Suppressor macrophage treated with lipopolysaccharide for 1 hour (primary cell): ENCODE results near the gene CTXN1.
"Not testable (repeated sequence)": the region's sequence is repeated elsewhere in the genome, so short reads cannot be mapped to it uniquely, and the experiment has no call there.

Experiments used
- DNase-seq, 3 donors: peaks; one replicate each; pipeline ENCODE4 v3.0.0-alpha.2; 2020 to 2022

CTXN1 gene

DNA sequence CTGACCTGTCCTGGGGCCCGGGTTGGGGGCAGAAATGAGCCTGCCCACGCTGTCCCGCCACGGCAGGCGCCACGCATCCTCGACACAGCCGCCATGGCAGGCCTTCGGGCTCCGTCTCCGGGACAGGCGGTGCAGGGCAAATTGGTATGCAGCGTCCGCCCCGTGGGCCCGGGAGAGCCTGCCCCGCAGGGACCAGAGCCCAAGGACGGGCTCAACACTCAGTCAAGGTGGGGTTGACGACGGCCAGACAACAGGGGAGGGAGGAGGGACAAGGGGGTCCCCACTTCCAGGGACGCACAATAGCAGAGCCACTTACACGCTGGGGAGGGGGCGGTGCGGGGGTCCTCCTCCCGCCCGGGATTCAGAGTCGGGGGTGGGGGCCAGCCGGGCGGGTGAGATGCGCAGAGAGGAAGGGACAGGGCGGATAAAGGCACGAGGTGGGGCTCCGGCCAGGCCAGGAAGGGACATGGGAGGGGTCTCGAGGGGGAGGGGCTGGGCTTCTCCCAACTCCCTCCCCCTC lies 1.2 kb downstream of the CTXN1 start:
- DNase-seq = no peak

DNA sequence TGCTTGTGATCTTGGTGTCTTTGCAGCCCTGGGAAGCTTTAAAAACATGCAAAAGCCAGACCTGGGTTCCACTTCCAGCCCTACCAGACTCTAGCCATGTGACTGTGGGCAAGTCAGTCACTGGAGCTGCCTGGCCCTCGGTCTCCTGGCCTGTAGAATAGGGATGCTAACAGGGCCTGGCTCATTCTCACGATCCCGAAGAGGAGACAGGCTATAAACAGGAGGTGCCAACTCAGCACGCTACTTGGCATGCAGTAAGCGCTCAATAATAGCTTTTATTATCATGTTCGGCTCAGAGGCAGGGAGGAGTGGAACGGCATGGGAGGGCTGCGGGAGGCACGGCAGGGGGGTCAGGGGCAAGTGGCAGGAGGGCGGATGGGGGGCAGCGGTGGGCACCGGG lies 1.7 kb downstream of the CTXN1 start:
- no peak for DNase-seq

DNA sequence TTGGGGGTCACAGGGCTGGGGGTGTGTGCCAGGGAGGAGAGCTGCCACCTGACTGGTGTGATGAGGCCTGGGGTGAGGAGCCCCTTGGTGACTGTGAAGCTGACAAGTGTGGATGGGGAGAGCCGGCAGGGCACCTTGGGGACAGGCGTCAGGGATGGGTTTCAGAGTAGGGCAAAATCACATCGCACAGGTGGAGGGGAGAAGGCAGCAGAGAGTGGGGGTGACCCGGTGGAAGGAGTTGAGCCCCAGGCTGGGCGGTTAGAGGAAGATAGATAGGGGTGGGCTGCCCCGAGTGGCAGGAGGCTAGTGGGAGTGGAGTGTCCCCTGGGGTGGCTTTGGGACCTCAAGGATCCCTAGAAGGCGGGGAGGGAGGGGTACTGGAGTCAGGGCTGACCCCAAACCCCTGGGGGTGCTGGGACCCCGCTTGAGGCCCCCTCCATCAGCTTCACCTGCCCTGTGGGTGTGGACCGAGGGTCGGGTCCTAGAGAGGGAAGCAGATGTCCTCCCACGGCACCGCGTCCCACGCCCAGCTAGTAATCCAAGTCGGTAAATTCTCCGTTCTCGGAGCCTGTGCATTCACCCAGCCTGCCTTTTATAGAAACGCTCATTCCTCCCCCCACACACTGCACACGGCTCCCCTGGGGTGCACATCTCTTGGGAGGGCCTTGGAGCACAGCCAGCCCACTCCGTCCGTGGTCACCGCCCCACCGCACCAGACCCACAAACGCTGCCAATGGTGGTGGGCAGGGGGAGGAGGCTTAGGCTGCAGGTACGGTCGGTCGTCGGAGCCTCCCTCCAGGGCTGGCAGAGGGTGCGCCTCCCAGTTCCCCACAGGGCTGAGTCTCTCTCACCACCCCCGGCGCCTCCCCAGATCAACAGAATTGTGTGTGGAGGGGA lies 2.4 kb downstream of the CTXN1 start:
- no peak for DNase-seq

DNA sequence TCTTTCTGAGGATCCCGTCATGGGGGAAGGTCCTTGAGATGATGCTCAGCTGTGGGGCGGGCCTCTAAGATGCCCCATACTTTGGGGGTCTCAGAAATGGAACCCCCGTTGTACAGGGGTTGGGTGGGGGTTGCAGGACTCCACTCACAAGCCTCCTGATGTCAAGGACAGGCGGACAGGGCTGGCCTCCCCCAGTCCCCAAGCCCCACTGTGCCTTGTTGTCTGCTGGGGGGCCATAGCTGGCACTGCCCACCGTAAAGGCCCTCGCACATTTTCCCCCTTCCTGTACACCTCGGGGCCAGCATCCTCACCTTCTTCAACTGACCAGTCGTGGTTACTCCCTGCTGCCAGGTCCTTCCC lies 3.1 kb downstream of the CTXN1 start:
- no peak for DNase-seq

DNA sequence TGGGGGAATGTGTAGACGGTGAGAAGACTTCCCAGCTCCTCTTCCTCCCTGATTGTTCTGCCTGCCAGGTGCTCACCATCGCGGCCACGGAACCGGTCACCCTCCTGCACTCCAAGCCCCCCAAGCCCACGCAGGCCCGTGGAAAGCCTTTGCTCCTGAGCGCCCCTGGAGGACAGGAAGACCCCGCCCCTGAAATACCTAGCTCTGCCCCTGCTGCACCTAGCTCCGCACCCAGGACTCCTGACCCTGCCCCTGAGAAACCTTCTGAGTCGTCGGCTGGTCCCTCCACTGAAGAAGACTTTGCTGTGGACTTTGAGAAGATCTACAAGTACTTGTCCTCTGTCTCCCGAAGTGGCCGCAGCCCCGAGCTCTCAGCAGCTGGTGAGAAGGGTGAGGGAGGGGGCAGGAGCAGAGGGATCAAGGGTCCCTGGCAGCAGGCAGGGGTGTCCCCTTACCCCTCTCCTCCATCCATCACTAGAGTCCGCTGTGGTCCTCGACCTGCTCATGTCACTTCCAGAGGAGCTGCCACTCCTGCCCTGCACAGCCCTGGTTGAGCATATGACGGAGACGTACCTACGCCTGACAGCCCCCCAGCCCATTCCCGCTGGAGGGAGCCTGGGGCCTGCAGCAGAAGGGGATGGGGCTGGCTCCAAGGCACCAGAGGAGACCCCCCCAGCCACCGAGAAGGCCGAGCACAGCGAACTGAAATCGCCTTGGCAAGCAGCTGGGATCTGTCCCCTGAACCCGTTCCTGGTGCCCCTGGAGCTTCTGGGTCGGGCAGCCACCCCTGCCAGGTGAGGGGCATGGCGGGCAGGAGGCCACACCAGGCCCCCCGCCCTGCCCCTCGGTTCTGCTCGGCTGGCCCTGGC lies 3.7 kb downstream of the CTXN1 start:
- DNase-seq = no peak

DNA sequence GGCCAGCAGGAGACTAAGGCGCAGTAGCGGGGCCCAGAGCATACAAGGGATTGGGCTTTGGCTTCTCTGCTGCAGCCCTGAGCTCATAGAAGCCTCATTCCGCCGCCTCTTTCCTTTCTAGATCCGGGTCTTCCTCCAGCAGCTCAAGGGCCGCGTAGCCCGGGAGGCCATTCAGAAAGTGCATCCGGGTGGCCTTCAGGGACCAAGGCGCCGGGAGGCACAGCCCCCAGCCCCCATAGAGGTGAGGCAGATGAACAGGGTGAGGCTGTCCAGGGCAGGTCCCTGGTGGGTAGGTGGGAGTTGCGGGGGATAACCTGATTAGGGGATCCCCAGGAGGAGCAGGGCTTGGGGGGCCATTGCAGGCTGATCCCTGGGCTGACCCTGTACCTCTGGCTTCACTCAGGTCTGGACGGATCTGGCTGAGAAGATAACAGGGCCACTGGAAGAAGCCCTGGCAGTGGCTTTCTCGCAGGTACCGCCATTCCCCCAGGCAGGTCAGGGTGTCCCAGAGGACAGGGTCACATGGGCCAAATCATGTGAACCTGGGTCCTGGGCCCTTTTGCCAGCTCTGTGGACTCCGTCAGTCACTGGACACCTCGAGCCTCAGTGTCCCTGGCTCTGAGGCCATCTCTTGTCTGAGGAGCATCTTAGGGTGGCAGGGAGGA lies 4.5 kb downstream of the CTXN1 start:
- no peak for DNase-seq

DNA sequence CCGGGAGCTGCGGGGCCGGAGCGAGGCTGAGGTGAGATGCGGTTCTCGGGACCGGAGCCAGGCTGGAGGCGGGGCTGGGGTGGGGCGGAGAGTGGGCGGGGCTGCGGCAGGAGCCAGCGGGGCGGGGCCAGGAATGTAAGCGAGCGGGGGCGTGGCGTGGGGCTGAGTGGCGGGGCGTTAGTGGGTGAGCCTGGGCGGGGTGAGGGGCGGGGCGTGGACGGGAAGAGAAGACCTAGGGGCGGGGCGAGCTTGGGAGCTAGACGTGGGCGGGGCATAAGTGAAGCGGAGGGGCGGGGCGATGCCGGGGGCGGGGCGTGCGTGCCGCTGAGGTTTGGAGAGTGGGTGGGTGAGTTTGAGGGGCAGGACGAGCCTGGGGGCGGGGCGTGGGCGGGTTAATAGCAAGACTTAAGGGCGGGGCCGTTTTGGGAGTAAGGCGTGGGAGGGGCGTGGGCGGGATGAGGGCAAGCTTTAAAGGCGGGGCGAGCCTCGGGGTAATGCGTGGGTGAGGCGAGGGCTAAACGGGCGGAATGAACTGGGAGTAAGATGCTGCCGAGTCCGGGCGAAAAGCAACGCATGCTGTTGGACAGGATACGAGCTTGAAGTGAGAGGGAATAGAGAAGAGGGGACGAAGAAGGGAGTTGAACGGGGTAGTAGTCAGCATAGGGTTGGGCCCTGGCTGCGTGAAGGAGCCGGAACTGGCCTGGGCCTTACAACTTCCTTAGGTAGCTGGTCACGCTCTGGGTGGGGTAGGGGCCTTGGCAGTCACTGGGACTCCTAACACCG lies 5.2 kb downstream of the CTXN1 start:
- peak; percentile 96 to 100 (median 100) for DNase-seq

DNA sequence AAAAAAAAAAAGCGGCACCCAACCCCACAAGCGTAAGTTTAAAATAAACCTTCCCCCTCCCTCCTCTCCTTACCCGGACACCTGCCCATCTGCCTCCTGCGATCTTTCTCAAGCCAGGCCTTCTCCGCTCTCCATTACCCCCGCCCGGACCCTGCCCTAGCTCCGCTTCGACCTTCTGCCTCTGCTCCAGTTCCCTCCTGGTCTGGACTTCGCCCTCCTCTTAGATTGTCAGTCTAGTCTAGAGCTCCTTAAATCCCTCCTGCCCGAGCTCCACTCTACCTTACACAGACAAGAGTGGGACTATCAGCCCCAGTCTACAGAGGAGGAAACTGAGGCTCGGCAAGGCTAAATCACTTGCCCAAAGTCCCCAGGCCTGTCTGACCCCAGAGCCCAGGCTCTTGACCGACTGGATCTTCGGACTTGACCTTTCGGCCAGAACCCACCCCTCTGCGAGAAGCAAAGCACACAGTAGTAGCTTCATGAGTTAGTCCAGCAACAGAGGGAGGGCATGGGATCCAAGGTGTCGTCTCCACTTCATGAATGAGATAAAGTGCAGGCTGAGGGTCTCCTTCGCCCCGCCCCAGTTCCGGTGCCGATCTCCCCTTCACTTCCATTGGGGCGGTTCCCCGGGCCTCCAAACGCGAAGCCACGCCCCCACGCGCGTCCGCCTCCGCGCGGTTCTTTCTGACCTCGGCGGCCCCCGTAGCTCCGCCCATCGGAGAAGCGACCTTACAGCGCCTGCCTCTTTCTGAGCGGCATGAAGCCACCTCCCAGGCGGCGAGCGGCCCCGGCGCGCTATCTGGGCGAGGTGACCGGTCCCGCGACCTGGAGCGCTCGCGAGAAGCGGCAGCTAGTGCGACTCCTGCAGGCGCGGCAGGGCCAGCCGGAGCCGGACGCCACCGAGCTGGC lies 6.1 kb downstream of the CTXN1 start, which contains the start of gene SNAPC2:
Gene SNAPC2, plus strand, starts transcription at position 729 of the 909 bp plus-strand sequence. Its CDS starts 29 bp downstream, at position 758.
- DNase-seq = peak; percentile 96 to 98 (median 97)

DNA sequence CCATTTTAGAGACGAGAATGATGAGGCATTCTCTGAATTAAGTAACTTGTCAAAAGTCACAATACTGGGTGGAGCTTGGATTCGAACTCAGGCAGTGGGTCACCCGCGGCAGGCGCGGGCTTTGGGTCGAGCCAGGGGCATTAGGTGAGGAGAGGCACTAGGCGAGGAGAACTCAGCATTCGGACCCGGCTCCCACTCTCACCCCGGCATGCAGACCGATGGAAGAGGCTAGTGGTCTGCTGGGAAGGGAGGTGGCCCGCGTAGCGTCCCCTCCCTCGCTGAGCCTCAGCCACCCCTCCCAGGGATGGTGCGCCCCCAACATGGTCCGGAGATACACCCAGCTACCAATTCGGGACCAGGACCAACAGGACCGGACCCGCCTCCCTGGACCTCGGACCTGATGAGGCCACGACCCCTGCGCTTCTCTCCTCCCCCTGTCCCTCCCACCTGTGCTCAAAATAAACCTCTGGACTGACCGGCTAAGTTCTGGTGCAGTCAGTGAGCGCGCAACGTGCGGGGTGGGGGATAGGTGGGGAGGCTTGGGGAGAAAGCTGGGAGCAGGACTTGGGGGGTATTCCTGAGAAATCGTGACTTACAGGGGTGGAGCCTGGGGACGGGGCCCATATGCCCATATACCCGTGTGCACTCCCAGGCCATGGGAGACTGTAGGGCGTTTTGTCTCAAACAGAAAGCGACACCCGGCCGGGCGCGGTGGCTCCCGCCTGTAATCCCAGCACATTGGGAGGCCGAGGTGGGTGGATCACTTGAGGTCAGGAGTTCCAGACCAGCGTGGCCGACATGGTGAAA lies 7.1 kb downstream of the CTXN1 start:
- no peak for DNase-seq

DNA sequence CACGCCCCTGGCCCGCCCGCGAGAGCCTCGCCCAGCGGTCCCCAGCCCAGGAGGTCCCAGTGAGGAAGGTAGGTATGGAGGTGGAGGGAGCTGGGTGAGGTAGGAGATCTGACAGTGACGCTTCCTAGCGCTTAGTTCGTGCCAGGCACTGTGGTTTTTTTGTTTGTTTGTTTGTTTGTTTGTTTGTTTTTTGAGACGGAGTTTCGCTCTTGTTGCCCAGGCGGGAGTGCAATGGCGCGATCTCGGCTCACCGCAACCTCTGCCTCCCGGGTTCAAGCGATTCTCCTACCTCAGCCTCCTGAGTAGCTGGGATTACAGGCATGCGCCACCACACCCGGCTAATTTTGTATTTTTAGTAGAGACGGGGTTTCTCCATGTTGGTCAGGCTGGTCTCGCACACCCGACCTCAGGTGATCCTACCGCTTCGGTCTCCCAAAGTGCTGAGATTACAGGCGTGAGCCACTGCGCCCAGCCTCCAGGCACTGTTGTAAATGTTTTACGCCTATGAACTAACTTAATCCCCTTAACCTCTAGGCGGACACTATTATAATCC lies 7.8 kb downstream of the CTXN1 start:
- DNase-seq = not testable (repeated sequence)

DNA sequence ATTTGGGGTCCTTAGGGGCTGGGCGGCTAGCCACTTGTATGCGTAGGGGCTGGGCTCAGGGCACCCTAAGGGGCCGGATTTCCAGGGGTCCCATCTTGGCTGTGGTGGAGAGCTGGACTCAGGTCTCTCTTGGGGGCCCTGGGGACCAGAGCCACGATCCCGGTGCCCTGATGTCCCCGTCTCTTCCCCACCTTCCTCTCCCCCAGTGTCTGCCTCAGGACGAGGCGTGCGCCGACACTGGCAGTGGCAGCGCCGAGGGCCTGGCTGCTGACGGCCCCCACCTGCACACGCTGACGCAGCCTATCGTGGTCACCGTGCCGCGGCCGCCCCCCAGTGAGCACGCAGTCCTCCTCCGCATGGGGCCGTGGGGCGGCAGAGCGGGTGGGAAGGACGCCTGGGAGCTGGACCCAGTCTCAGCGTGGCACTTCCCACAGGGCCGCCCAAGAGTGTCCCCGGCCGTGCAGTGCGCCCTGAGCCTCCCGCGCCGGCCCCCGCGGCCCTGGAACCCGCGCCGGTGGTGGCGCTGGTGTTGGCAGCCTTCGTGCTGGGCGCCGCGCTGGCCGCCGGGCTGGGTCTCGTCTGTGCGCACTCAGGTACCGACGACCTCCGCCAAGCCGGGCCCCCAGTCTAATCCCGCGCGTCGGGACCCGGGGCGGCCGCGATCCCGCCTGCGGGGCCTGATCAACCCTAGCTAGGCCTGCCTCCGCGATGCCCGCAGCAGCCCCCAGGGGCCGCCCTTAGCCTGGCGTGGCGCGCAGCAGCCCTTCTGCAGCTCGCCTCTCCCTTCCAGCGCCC lies 8.5 kb downstream of the CTXN1 start:
- DNase-seq = peak; percentile 66 to 85 (median 71)

DNA sequence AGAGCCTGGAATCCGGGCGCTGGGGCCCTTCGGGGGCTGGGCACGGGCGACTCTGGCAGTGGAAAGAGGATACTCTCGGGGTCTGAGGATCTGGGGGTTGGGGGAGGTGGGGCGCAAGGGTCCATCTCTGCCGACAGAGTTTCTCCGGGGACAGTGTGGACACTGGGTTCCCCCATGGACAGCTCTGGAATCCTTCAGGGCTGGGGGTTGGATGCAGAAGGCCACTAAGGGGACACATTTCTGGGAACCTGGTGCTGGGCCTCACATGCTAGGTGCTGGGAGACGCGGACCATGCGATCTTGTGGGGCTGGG lies 9.0 kb downstream of the CTXN1 start:
- no peak for DNase-seq

DNA sequence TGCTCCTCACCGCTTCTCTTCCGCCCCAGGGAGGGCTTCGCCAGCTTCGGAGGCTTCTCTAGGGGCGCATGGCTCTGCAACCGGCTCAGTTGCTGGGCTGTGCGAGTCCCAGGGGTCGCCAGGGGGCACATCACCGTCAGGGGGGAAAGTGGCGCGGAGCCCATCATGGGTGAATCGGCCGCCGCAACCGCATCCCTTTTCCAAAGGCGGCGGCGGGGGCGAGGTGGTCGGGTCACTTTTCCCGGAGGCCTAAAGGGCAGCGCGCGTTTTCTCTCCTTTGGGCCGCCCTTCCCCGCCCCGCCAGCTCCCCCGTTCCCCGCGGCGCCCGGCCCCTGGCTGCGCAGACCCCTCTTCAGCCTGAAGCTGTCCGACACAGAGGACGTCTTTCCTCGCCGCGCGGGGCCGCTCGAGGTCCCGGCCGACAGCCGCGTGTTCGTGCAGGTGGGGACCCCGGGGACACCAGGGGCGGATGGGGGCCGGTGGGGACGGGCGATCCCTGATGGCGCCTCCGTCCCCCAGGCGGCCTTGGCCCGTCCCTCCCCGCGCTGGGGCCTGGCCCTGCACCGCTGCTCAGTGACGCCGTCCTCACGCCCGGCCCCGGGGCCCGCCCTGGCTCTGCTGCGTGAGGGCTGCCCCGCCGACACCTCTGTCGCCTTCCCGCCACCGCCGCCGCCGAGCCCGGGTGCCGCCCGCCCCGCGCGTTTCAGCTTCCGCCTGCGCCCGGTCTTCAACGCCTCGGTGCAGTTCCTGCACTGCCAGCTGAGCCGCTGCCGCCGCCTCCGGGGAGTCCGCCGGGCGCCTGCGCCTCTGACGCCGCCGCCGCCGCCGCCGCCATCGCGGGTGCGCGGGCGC lies 9.6 kb downstream of the CTXN1 start:
- peak; percentile 69 to 84 (median 72) for DNase-seq

DNA sequence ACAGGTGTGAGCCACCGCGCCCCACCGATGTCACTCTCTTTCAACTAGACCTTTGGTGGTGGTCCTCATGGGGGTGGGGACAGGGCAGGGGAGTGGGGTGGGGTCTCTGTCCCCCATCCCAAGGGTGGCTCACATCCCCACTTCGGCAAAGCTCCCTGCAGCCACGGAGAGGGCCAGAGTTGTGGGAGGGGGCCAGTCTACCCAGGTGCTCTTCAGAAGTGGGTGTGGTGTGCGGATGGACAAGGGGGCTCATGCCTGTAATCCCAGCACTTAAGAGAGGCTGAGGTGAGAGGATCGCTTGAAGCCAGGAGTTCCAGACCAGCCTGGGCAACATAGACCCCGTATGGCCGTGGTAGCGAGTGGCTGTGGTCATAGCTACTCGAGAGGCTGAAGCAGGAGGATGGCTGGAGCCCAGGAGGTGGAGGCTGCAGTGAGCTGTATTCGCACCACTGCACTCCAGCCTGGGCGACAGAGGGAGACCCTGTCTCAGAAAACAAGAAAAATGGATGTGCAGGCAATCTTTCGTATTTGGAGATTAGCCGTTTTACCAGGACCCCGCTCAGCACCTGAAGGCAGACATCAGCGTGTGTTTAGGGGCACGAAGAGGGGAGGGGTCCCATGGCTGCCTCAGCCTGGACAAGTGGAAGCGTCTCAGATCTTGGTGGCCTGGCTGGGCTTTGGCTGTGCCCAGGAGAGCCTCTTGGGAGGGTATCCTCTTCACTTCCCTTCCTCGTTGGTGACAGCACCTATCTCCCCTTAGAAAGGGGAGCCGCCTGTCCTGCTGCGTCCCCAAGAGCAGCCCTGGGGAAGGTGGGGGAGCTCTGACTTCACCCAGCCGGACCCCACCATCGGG lies 10.5 kb downstream of the CTXN1 start:
- DNase-seq = no peak

DNA sequence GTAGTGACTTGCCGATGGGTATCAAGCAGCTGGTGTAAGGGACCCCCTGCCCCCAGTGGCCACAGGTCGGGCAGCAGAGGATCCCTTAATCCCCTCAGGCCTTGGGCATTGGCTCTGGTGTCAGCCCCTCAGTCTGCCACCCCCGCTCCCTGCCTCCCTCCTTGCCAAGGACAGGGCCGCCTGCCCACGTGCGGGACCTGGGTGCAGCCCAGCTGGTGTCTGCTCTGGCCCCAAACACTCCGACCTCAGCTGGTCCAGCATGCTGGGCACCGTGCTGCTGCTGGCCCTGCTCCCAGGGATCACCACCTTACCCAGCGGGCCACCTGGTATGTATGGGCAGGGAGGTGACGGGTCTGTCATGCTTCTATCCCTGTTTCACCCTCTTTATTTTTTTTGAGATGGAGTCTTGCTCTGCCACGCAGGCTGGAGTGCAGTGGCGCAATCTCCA lies 11.3 kb downstream of the CTXN1 start, which contains the start of gene TGFBR3L:
Gene TGFBR3L, plus strand, starts transcription at position 233 of the 448 bp plus-strand sequence.
- DNase-seq = no peak

DNA sequence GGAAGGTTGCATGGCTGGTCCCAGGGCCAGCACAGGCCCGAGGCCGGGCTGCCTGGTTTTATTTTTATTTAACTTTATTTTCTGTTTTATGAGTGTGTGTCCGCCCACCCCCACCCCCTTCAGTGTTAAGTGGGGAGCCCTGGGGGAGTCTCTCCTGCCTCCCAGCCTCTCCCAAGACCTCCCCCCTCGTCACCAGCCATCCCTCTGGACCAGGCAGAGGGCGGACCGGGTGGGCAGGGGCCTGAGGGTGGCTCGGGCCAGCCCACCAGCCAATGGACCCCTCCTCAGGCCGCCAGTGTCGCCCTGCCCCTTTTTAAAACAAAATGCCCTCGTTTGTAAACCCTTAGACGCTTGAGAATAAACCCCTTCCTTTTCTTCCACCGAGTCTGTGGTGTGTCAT lies 11.8 kb downstream of the CTXN1 start:
- DNase-seq = no peak

DNA sequence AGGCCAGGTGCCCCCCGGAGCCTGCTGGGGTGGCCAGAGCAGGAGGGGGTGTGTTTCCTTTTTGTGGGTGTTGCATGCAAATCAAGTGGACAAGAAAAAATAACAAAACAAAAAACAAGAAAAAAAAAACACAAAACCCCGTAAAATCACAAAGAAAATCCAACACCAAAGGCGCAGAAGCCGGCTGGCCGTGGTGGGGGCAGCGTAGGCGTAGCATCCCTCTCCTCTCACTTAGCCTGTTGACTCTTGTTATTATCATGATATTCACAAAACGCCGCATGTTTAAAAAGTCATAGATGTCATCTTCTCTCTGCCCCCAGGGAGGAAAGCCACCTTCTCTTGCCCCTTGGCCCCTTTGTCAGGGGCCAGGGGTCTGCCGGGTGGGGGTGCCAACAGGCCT lies 12.3 kb downstream of the CTXN1 start:
- DNase-seq = no peak
